ENCODE measurements around the gene LYPD6.

The LYPD6 gene

GRCh38 chr2:149394864-149395263 lies 64.5 kb downstream of the LYPD6 start:
- POLR2A ChIA-PET, result no interaction called here
- CTCF ChIA-PET, result no interaction called here
- DNase-seq (ENCODE audit: extremely low spot score), result no peak

GRCh38 chr2:149399934-149400615 lies 69.7 kb downstream of the LYPD6 start:
- no peak for DNase-seq (ENCODE audit: extremely low spot score)
- CTCF ChIA-PET, result no interaction called here
- TF ChIP-seq BHLHE40 (IDR thresholded peaks at IDR 0.05; ENCODE audit: borderline replicate concordance) (no peak), ELF4 (IDR thresholded peaks at IDR 0.05) (no peak), HDGF (IDR thresholded peaks at IDR 0.05; ENCODE audit: borderline replicate concordance) (no peak), ARNT (IDR thresholded peaks at IDR 0.05) (no peak), CTBP1 (IDR thresholded peaks at IDR 0.05; ENCODE audit: borderline replicate concordance) (no peak)
- POLR2A ChIA-PET, result no interaction called here

More at GRCh38 chr2:149394864-149395263, 64.5 kb downstream of the LYPD6 start:
- no peak for TF ChIP-seq ELF4 (IDR thresholded peaks at IDR 0.05)
- TF ChIP-seq TARDBP (IDR thresholded peaks at IDR 0.05), result no peak
- TF ChIP-seq FOXK2 (IDR thresholded peaks at IDR 0.05), result no peak
- TF ChIP-seq ARNT (IDR thresholded peaks at IDR 0.05), result no peak
- no peak for TF ChIP-seq FOXM1 (IDR thresholded peaks at IDR 0.05; ENCODE audit: borderline replicate concordance)
- no peak for TF ChIP-seq L3MBTL2 (conservative IDR thresholded peaks at IDR 0.05)

DNA sequence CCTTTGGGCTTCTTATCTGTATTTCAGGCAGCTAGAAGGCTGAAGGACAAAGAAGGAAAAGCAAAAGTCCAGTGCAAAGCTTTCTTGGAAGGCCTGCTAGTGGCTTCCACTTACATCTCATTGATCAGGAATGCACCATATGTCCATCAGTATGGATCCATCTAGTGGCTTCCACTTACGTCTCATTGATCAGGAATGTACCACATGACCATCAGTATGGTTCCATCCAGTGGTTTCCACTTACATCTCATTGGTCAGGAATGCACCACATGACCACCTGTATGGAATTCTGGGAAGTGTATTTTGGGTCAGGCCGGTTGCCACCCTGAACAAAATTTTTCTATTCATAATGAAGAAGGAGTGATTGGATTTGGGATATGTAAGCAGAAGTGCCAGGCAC lies 70.6 kb downstream of the LYPD6 start:
- DNase-seq (ENCODE audit: extremely low spot score), result no peak
- TF ChIP-seq CTBP1 (IDR thresholded peaks at IDR 0.05; ENCODE audit: borderline replicate concordance) (no peak), SUZ12 (IDR thresholded peaks at IDR 0.05) (no peak), LEF1 (IDR thresholded peaks at IDR 0.05; ENCODE audit: borderline replicate concordance) (no peak), ELF4 (IDR thresholded peaks at IDR 0.05) (no peak), FOXM1 (IDR thresholded peaks at IDR 0.05; ENCODE audit: borderline replicate concordance) (no peak), NFRKB (IDR thresholded peaks at IDR 0.05) (no peak), ARNT (IDR thresholded peaks at IDR 0.05) (no peak), PKNOX1 (IDR thresholded peaks at IDR 0.05) (no peak), FOXA1 (IDR thresholded peaks at IDR 0.05) (no peak), HDGF (IDR thresholded peaks at IDR 0.05; ENCODE audit: borderline replicate concordance) (no peak), SP1 (IDR thresholded peaks at IDR 0.05) (no peak), TARDBP (IDR thresholded peaks at IDR 0.05) (no peak), BHLHE40 (IDR thresholded peaks at IDR 0.05; ENCODE audit: borderline replicate concordance) (no peak)
- POLR2A ChIA-PET, result no interaction called here
- CTCF ChIA-PET, result no interaction called here

DNA sequence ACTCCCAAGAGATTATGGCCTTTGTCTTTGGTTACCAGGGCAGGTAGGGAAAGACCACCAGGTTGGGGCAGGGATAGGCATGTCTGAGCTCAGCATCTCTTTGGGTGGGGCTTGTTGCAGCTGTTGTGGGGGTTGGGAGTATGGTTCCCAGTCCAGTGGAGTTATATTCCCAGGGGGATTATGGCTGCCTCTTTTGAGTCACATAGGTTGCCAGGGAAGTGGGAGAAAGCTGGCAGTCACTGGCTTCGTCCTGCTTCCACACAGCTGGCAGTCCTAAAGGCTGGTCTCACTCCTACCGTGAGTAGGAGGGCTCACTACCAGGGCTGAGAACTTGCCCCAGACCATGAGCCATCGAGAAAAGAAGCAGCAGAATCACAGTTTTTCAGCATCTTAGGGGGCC lies 79.1 kb downstream of the LYPD6 start:
- DNase-seq (ENCODE audit: extremely low spot score), result no peak
- ChIA-PET CTCF (no interaction called here), POLR2A (no interaction called here)
- TF ChIP-seq SP1 (IDR thresholded peaks at IDR 0.05) (no peak), FOXK2 (IDR thresholded peaks at IDR 0.05) (no peak), ARNT (IDR thresholded peaks at IDR 0.05) (no peak), L3MBTL2 (conservative IDR thresholded peaks at IDR 0.05) (no peak), FOXA1 (IDR thresholded peaks at IDR 0.05) (no peak), HDGF (IDR thresholded peaks at IDR 0.05; ENCODE audit: borderline replicate concordance) (no peak), SUZ12 (IDR thresholded peaks at IDR 0.05) (no peak), ZNF384 (IDR thresholded peaks at IDR 0.05) (no peak), TARDBP (IDR thresholded peaks at IDR 0.05) (no peak)

DNA sequence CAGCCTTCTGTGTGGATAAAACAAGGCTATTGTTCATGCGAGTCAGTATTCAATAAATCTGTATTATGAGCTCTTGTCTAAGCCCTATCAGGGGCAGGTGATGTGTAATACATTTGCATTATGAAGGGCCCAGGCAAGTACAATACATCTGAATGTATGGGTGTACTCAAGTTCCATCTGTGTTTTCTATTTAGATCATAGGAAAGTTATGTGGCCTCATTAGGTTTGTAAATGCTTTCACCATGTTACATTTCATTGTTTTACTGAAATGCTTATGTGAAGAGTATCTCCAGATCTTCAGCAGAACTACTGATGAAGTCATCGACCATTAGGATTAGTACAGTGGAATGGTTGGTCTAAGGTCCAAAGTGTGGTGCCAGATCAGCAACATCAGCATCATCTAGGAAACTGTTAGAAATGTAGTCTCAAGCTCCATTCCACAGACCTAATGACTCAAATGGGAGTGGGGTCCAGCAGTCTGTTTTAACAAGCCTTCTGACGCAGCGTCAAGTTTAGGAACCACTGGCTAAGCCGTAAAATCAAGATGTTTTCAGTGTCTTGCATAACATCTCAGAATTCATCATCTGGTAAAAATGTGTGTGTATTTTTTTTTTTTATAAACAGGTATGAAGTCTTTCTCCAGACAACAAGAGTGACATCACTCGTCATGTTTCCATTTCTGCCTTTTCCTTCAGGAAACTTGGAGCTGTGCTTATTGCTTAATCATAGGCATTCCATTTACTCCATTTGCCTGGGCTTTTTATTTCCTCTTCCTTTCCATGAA lies 80.5 kb downstream of the LYPD6 start:
- TF ChIP-seq L3MBTL2 (conservative IDR thresholded peaks at IDR 0.05) (no peak), NFRKB (IDR thresholded peaks at IDR 0.05) (no peak), PKNOX1 (IDR thresholded peaks at IDR 0.05) (no peak), LEF1 (IDR thresholded peaks at IDR 0.05; ENCODE audit: borderline replicate concordance) (no peak), CTBP1 (IDR thresholded peaks at IDR 0.05; ENCODE audit: borderline replicate concordance) (no peak)
- DNase-seq (ENCODE audit: extremely low spot score), result no peak
- CTCF ChIA-PET, result no interaction called here
- POLR2A ChIA-PET, result no interaction called here

DNA sequence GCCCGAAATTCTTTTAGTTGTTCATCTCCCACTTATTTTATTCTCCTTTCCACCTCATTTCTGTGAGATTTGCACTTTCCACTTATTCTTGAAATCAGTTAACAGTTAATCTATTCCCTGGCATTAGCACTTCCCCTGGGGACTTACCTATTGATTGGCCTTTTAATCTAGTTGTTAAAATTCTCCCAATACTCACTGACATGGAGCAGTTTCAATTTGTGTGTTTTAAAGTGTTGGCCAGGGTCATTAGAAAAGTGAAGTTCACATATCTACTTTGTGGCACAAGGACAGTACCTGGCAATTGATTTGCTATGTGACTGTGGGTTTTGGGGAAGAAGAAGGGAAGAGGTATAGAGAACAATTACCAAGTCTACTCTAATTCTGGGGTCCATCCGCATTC lies 83.1 kb downstream of the LYPD6 start:
- ChIA-PET CTCF (no interaction called here), POLR2A (no interaction called here)
- TF ChIP-seq FOXK2 (IDR thresholded peaks at IDR 0.05) (no peak), SUZ12 (IDR thresholded peaks at IDR 0.05) (no peak), ELF4 (IDR thresholded peaks at IDR 0.05) (no peak), PKNOX1 (IDR thresholded peaks at IDR 0.05) (no peak), ARNT (IDR thresholded peaks at IDR 0.05) (no peak), LEF1 (IDR thresholded peaks at IDR 0.05; ENCODE audit: borderline replicate concordance) (no peak), L3MBTL2 (conservative IDR thresholded peaks at IDR 0.05) (no peak), BHLHE40 (IDR thresholded peaks at IDR 0.05; ENCODE audit: borderline replicate concordance) (no peak), HDGF (IDR thresholded peaks at IDR 0.05; ENCODE audit: borderline replicate concordance) (no peak), ZNF384 (IDR thresholded peaks at IDR 0.05) (no peak), FOXA1 (IDR thresholded peaks at IDR 0.05) (no peak), CTBP1 (IDR thresholded peaks at IDR 0.05; ENCODE audit: borderline replicate concordance) (no peak), NFRKB (IDR thresholded peaks at IDR 0.05) (no peak), SP1 (IDR thresholded peaks at IDR 0.05) (no peak), TARDBP (IDR thresholded peaks at IDR 0.05) (no peak), FOXM1 (IDR thresholded peaks at IDR 0.05; ENCODE audit: borderline replicate concordance) (no peak)
- no peak for DNase-seq (ENCODE audit: extremely low spot score)

Measured in HEK293T (cell line).